GM12892 (cell line): Measurements from ENCODE around the gene TM4SF18. TPM values are rescaled to one million over a fixed set of nuclear protein-coding genes. Genes with fewer than 3 reads are reported as not detected.
"Not testable (repeated sequence)": the region's sequence is repeated elsewhere in the genome, so short reads cannot be mapped to it uniquely, and the experiment has no call there.

Source experiments
- DNase-seq: peaks from one replicate; pipeline ENCODE4 v3.0.0; 2011; ENCODE audit not compliant: insufficient read length
- FAIRE-seq: peaks from 2 replicates; lab custom pipeline; 2011; peaks lifted over from hg19 to GRCh38; lab: Jason Lieb, UNC
- POLR2A ChIP-seq: IDR thresholded peaks from 2 replicates; pipeline ENCODE4 v1.6.1; 2011; ENCODE audit warnings: low read depth, low read length, control low read depth
- POLR2AphosphoS5 ChIP-seq: IDR thresholded peaks from 2 replicates; pipeline ENCODE4 v1.6.1; 2011; ENCODE audit warnings: low read depth, low read length, control low read depth
- TAF1 ChIP-seq: IDR thresholded peaks from 2 replicates; pipeline ENCODE4 v1.6.1; 2011; ENCODE audit warnings: low read depth, mild to moderate bottlenecking, control low read depth, low read length, borderline replicate concordance
- polyA plus RNA-seq: library from polyadenylated mRNA; unstranded; fragments of >200 nt; gene quantifications from one replicate; pipeline ENCODE4 v1.2.1, GENCODE V29; 2012; ENCODE audit warnings: missing spikeins, inconsistent platforms; ENCODE audit not compliant: missing spikeins

TM4SF18 gene, protein sequence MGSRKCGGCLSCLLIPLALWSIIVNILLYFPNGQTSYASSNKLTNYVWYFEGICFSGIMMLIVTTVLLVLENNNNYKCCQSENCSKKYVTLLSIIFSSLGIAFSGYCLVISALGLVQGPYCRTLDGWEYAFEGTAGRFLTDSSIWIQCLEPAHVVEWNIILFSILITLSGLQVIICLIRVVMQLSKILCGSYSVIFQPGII
- not detected for polyA plus RNA-seq

- DNase-seq (no peak), FAIRE-seq (no peak)
- no peak for TF ChIP-seq POLR2A
- no peak for TF ChIP-seq POLR2AphosphoS5
- no peak for TF ChIP-seq TAF1
Observed at GRCh38 chr3:149333176-149333859, at the start of gene TM4SF18. Gene TM4SF18 (minus strand): TSS chr3:149333636. CDS start chr3:149333382, 254 bp downstream.

DNA sequence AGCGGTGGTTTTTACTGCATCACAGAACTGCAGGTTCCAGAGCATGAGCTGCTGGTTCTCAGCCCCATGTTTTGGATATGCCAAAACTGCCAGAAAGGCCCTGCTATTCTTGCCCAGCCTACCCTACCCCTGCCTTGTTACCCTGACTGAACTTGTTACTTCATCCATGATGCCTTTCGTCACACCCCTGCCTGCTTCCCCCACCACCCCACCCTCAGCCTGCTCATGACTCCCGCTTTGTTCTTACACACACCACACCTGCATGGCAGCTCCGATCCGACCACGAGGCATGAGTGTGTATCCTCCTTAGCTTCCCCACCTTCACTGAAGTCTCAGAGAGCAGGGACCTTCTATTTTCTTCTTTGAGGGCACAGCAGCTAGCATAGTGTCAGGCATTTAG is 49.1 kb upstream of the TM4SF18 start:
- no peak for TF ChIP-seq POLR2A
- no peak for TF ChIP-seq POLR2AphosphoS5
- TF ChIP-seq TAF1, result no peak
- FAIRE-seq, result no peak
- no peak for DNase-seq

DNA sequence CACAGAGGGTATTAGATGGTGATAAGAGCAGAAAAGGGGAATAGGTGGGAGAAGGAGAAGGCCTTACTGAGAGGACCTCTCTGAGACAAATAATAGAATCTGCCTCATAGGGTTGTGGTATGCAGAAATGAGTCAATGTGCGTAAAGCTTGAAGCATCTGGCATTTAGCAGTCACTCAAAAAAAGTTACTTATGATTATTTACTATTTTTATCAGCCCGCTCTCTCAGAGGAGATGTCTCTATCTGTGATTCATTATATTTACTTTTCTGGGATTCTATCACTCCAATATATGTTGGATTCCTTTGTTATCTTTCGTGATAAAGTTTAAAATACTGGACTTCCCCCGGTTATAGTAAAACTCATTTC is 48.6 kb upstream of the TM4SF18 start:
- no peak for FAIRE-seq

DNA sequence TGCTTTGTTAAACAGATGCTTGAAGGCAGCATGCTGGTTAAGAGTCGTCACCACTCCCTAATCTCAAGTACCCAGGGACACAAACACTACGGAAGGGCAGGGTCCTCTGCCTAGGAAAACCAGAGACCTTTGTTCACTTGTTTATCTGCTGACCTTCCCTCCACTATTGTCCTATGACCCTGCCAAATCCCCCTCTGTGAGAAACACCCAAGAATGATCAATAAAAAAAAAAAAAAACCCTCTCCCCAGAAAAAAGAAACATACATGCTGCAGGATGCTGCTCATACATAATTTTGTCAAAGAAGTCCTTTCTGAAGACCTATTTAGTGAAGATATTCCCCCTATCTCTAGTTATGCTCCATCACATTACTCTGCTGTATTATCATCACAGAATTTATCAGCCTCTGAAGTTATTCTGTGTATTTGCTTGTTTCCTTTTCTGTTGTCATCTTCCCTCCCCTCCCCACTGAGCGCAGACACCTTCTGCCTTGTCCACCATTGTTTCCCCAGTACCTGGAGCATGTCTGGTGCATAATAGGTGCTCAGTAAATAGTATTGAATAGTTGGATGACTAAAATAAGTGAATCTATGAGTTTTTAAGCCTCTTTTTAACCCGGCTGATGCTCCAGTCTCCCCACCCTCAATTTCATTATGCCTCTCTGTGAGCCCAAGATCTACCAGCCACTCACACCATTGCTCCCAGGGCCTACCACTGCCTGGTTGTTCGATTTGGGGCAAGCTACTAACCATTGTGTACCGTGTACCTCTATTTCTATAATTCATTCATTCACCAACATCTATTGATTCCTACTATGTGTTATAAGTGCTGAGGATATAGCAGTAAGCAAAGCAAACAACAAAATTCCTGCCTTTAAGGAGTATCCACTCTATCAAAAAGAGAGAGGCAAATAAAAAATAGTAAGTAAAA is 48.0 kb upstream of the TM4SF18 start:
- no peak for FAIRE-seq

More for the DNA sequence above, 48.6 kb upstream of the TM4SF18 start:
- no peak for DNase-seq
- no peak for TF ChIP-seq POLR2A
- no peak for TF ChIP-seq POLR2AphosphoS5
- TF ChIP-seq TAF1, result no peak

DNA sequence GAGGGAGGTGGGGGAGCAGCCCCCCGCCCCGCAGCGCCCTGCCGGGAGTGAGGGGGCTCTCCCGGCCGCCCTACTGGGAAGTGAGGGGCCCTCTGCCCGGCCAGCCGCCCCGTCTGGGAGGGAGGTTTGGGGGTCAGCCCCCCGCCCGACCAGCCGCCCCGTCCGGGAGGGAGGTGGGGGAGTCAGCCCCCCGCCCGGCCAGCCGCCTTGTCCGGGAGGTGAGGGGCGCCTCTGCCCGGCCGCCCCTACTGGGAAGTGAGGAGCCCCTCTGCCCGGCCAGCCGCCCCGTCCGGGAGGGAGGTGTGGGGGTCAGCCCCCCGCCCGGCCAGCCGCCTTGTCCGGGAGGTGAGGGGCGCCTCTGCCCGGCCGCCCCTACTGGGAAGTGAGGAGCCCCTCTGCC is 46.8 kb upstream of the TM4SF18 start:
- FAIRE-seq, DNase-seq: not testable (repeated sequence)

More for the DNA sequence above, 48.0 kb upstream of the TM4SF18 start:
- no peak for DNase-seq
- TF ChIP-seq TAF1, result no peak
- TF ChIP-seq POLR2A, result no peak
- no peak for TF ChIP-seq POLR2AphosphoS5

GRCh38 chr3:149378478-149379309 is 45.3 kb upstream of the TM4SF18 start:
- TF ChIP-seq POLR2AphosphoS5 (no peak), POLR2A (no peak)
- DNase-seq, result no peak
- no peak for FAIRE-seq

GRCh38 chr3:149377408-149378364 is 44.2 kb upstream of the TM4SF18 start, which contains the start of gene TM4SF1:
Gene TM4SF1 (minus strand): TSS chr3:149377649. CDS start chr3:149377547, 102 bp downstream.
- FAIRE-seq, result no peak
- DNase-seq, result no peak
- TF ChIP-seq POLR2AphosphoS5, result no peak
- no peak for TF ChIP-seq TAF1
- no peak for TF ChIP-seq POLR2A

DNA sequence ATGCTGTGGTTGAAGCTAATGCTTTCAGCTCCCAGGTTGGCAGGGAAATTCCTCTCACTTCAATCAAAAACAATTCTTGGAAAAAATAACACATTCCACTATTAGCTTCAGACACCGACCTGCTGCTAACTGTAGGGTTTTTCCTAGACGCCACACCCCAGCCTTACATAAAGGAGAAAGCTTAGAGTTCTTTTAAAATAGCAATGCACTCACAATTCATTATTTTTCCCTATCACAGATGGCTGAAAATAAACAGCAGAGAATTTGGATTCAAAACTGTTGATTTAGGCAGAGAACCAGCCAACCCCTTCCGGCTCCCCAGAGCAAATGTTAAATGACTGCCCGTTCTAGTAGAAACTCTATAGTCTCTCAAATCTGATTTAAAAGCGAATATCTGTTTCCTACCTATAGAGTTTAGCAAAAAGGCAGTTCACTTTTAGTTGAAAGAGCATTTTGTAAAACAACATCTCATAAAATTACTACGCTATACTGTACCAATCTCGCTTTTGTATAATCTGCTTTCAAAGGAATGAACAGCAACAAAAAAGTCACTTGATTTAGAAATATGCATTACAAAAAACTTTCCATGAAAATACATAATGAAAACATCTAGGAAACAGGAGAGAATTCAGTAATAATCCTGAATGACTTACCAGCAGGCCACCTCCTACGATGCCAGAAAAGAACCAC is 43.4 kb upstream of the TM4SF18 start:
- TF ChIP-seq TAF1 (no peak), POLR2AphosphoS5 (no peak), POLR2A (no peak)

GRCh38 chr3:149375501-149376196 is 42.2 kb upstream of the TM4SF18 start:
- TF ChIP-seq POLR2AphosphoS5 (no peak), TAF1 (no peak), POLR2A (no peak)
- FAIRE-seq (no peak), DNase-seq (no peak)

More for the DNA sequence above, 43.4 kb upstream of the TM4SF18 start:
- no peak for FAIRE-seq
- no peak for DNase-seq
